HG02588 (cell line): ENCODE results near the gene SPON2.

Experiments
- ATAC-seq: cut with Tn5 transposase; IDR thresholded peaks from one replicate; pipeline ENCODE4 v1.9.1; 2021; ENCODE audit warnings: mild to moderate bottlenecking, moderate library complexity; ENCODE audit not compliant: unreplicated experiment

SPON2 gene

GRCh38 chr4:1172228-1172851 lies at the start of gene SPON2:
SPON2 (minus strand) TSS chr4:1172583.
- no peak for ATAC-seq

- ATAC-seq: no peak
Observed at GRCh38 chr4:1221155-1221870, 48.9 kb upstream of the SPON2 start.

- ATAC-seq: no peak
Observed at GRCh38 chr4:1220566-1220965, 48.2 kb upstream of the SPON2 start.

GRCh38 chr4:1219566-1219950 lies 47.2 kb upstream of the SPON2 start:
- no peak for ATAC-seq

- ATAC-seq: peak; percentile 56
Observed at GRCh38 chr4:1218634-1219565, 46.5 kb upstream of the SPON2 start.

- ATAC-seq: no peak
Observed at GRCh38 chr4:1217366-1217765, 45.0 kb upstream of the SPON2 start.

- no peak for ATAC-seq
Observed at GRCh38 chr4:1216869-1217294, 44.5 kb upstream of the SPON2 start.

GRCh38 chr4:1216076-1216614 lies 43.8 kb upstream of the SPON2 start:
- no peak for ATAC-seq

- ATAC-seq: no peak
Observed at GRCh38 chr4:1215141-1216075, 43.0 kb upstream of the SPON2 start.

- ATAC-seq: no peak
Observed at GRCh38 chr4:1214101-1215095, 42.0 kb upstream of the SPON2 start.

- no peak for ATAC-seq
Observed at GRCh38 chr4:1213336-1213995, 41.1 kb upstream of the SPON2 start.

- no peak for ATAC-seq
Observed at GRCh38 chr4:1212546-1213335, 40.4 kb upstream of the SPON2 start.

GRCh38 chr4:1211891-1212545 lies 39.6 kb upstream of the SPON2 start:
- ATAC-seq: no peak

GRCh38 chr4:1211371-1211770 lies 39.0 kb upstream of the SPON2 start:
- no peak for ATAC-seq

- no peak for ATAC-seq
Observed at GRCh38 chr4:1210971-1211370, 38.6 kb upstream of the SPON2 start.

- ATAC-seq: no peak
Observed at GRCh38 chr4:1210241-1210841, 38.0 kb upstream of the SPON2 start.

- no peak for ATAC-seq
Observed at GRCh38 chr4:1209821-1210220, 37.4 kb upstream of the SPON2 start.
